HG03378 (cell line): ENCODE measurements around the gene GAA.

ENCODE experiments used
- ATAC-seq: cut with Tn5 transposase; IDR thresholded peaks from one replicate; pipeline ENCODE4 v1.9.1; 2021; ENCODE audit warnings: mild to moderate bottlenecking, moderate library complexity; ENCODE audit not compliant: unreplicated experiment

Gene GAA

DNA sequence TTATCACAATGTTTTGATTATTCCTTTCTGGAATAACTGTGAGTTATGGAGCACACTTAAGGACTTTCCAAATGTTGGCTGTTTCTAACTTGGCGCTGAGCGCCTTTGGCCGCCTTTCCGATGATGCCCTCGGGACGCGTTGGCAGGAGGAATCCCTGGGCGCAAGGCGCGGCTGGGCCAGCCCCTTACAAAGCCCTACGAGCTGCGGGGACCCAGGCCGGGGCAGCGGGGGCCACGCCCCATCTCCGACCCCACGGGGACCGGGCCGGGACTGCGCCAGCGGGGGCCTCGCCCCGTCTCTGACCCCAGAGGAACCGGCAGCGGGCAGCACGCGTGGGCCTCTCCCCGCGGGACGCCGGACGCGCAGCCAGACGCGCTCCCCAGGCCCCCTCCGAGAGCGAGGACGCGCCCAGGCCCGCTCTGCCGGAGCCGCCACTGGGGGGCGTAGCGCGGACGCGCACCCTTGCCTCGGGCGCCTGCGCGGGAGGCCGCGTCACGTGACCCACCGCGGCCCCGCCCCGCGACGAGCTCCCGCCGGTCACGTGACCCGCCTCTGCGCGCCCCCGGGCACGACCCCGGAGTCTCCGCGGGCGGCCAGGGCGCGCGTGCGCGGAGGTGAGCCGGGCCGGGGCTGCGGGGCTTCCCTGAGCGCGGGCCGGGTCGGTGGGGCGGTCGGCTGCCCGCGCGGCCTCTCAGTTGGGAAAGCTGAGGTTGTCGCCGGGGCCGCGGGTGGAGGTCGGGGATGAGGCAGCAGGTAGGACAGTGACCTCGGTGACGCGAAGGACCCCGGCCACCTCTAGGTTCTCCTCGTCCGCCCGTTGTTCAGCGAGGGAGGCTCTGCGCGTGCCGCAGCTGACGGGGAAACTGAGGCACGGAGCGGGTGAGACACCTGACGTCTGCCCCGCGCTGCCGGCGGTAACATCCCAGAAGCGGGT is at the start of gene GAA:
TSS of gene GAA (plus strand) at position 571 of the 935 bp plus-strand sequence. CDS start 3,006 bp downstream, outside the sequence.
- ATAC-seq, result no peak

DNA sequence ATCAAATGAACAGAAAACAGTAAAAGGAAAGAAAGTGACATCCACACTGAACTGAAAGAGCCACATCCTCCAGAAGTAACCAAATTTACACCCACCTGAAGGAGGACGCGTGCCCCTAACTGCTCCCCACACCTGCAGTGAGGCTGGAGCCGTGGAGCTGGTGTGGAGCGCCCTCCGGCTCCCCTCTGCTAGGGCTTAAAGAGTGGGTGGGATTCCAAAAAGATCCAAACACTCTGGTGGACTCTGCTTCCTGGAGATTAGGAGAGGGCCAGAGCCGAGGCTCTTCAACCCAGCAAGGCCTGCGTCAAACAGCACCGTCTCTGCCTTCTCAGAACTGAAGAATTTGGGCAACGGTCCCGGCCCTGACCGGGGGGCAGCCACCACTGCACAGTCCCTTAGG is 49.7 kb upstream of the GAA start:
- no peak for ATAC-seq

- ATAC-seq, result no peak
These were observed 48.3 kb upstream of the GAA start for GRCh38 chr17:80053102-80053501.

DNA sequence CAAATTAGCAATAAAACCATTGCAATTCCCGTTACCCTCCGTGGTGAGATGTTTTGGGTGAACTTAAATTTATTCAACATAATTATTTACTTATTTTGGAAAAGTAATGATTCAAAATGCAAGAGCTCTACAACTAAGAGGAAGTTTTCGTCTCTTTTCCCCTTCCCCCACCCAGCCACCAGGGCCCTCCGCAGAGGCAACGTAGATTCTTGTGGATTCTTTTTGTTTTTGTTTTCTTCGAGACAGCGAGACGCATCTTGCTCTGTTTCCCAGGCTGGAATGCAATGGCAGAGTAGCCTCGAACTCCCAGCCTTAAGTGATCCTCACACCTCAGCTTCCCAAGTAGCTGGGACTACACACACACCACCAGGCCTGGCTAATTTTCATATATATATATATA is 45.8 kb upstream of the GAA start:
- no peak for ATAC-seq

GRCh38 chr17:80058311-80058955 is 42.9 kb upstream of the GAA start:
- ATAC-seq, result no peak

GRCh38 chr17:80060644-80061043 is 40.7 kb upstream of the GAA start:
- no peak for ATAC-seq

GRCh38 chr17:80061421-80061820 is 40.0 kb upstream of the GAA start:
- ATAC-seq, result no peak

DNA sequence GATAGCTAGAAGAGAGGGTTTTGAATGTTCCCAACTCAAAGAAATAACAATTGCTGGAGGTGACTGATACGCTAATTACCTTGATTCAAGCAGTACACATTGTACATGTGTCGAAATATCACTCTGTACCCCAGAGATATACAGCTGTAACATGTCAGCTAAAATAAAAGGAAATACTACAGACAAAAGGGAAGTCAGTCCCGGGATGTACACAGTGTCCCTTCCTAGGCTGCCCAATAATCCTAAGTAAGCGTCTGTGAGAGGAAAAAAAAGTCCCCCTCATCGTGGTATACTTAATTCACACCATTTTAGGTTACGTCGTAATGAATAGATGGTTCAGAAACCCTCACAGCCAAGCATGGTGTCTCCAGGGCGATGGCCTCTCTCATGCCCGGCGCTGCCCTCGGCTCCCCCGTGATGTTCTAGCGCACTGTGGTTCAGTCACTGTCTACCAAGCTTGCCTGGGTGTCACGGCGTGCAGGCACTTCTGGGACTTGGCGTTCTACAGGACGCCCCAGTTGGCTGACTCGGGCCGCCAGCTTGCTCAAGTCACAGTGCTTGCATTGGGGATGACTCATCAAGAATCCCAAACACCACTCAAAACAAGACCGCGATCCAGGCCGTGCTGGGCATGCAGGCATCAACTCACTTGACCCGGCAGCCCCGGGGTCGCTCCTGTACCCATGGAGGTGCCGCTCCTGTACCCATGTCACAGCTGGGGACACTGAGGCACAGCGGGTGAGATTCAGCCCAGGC is 37.4 kb upstream of the GAA start:
- no peak for ATAC-seq

DNA sequence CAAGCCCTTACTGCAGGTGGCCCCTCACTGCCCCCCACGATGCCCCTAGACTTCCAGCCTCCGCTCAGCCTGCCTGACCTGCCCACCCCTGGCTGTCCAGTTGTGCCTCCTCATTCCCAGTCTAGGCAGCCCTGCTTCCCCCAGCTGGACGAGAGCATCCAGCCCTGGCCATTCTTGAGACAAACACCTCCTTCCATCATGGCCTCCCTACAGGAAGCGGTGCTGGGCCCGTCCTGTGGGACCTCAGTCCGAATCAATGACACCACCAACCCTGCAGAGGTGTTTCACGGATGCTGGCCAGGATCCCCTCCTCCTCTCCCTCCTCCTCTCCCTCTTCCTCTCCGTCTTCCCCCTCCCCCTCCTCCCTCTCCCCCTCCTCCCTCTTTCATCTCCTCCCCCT is 36.7 kb upstream of the GAA start:
- no peak for ATAC-seq

DNA sequence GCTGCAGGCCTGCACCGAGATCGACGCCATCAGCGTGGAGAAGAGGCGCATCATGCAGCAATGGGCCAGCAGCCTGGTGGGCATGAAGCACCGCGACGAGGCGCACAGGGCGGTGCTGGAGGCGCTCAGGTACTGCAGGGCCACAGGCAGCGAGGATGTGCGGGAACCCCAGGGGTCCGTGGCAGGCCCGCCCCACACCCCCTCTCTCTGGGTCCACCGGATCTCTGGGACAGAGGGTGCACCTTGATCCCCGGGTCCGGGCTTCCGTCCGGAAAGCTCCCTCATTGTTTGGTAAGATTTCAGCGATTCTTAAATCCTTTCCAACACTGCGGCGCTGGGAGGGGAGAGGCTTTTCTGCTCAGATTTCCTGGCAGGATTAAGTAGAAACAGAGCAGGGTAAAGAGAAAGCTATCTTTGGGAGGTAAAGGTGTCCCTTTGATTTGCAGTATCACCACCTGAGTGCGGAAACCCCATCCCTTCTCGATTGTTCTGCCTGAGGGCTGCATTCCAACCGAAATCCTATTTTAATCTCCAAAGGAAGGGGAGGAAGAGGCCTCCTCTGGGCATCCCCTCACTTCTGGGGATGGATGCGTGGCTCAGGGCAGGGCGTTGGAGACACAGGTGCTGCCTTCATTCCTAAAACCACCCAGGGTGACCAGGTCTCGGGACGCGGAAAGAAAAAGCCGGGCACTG is 35.8 kb upstream of the GAA start:
- no peak for ATAC-seq

- ATAC-seq, result no peak
These were observed 33.9 kb upstream of the GAA start for GRCh38 chr17:80067393-80067986.

DNA sequence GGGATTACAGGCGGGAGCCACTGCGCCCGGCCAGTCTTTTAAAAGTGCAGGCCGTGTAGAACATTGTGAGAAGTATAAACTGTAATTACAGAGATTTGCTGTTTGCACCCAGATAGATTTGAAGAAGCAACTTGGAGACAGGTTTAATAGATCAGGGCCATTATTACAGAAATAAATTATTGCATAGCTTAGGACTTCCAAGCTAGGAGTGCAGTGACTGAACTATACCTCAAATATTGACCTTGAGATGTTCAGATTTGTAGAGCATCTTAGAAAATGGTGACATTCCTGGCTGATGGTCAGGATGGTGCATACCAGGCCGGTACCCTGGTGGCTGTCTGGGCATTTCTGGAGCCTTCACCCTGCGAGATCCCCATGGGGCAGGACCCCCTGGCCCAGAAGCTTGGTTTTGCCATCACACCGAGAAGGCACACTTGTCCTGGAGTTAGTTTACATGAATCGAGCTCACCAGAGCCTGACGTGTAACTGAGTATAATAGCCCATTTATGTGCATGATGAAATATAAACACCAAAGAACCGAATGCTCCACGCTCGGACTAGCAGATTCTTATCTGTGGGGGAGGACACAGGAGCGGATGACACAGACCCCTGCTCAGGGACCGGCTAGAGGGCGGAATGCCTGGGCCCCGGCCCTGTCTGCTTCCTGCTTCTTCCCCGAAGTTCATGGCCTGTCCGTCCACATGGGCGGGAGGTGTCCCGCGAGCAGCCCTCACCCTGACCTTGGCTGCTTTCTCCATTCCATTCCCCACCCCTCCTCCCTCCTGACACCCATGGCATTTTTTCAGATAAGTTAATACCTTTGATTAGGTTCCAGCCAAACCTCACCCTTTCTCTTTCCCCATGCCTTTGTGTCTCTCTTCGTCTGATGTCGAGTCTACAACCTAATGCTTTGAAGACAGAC is 32.8 kb upstream of the GAA start:
- no peak for ATAC-seq

DNA sequence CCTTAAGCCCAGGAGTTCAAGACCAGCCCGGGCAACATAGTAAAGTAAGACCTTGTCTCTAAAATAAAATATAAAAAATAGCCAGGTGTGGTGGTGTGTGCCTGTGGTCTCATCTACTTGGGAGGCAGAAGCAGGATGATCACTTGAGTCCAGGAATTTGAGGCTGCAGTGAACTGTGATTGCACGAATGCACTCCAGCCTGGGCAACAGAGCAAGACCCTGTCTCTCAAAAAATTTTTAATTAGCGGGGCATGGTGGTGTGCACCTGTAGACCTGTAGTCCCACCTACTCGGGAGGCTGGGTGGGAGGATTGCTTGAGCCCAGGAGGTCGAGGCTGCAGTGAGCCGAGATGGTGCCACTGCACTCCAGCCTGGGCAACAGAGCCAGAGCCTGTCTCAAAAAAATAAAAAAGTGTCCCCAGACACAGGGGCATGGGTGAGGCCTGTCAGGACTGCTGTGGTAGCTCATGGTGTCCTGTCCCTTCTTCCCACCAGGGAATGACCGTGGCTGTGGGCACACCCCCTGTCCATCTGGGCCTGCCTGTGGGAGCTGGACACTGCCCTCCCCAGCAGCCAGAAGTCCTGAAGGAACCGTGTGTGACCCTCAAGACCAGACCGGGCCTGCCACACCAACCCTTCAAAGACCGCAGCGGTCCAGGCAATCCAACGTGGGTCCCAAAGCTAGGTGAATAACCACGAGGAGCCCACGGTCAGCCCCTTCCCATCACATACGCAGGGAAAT is 30.8 kb upstream of the GAA start:
- no peak for ATAC-seq

- no peak for ATAC-seq
These were observed 30.1 kb upstream of the GAA start for GRCh38 chr17:80071116-80071841.

DNA sequence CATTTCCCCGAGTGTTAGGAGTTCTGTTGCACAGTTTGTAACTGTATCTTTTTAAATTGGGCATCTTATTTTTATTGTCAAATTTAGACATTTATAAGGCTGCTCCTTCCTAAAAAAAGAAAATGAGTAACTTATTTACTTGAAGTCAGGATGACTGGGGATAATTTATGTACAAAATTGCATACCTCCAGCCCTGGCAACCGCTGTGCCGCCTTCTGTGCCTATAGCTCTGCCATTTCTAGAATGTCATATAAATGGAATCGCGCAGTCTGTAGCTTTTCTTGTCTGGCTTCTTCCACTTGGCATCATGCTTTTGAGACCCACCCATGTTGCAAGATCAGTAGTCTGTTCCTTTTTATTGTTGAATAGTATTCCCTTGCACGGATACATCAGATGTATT is 29.0 kb upstream of the GAA start:
- no peak for ATAC-seq

- no peak for ATAC-seq
These were observed 21.3 kb upstream of the GAA start for GRCh38 chr17:80080081-80080480.

DNA sequence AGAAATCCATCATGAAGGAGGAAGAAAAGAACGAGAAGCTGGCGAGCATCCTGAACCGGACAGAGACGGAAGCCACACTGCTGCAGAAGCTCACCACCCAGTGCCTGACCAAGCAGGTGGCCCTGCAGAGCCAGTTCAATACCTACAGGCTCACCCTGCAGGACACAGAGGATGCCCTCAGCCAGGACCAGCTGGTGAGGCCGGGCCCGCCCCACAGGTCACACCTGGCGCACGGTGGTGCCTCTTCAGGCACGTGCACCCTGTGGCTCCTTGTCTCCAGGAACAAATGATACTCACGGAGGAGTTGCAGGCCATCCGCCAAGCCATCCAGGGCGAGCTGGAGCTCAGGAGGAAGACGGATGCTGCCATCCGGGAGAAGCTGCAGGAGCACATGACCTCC is 19.8 kb upstream of the GAA start:
- no peak for ATAC-seq
